Panc1 (cell line): Measurements from ENCODE around the gene PLCH1. TPM values are rescaled to one million over a fixed set of nuclear protein-coding genes. Genes with fewer than 3 reads are reported as not detected.

Experiments
- ATAC-seq: fragments of 200-7000 bp; cut with Tn5 transposase; 2 replicates; pipeline ENCODE4 v1.9.1; 2020; ENCODE audit warnings: mild to moderate bottlenecking, moderate library complexity
- BruUV-seq: library from RNA; stranded (reverse); fragments of 400-500 nt; replicated peaks from 2 replicates; lab custom pipeline; 2021; lab: Mats Ljungman, UMichigan
- CTCF ChIA-PET: fragments of 300-600 bp; sonication (Branson Sonifier 250); formaldehyde crosslinking; loops from one replicate; lab custom pipeline; 2022; ENCODE audit warnings: antibody characterized with exemption; lab: Charles Lee
- POLR2A ChIA-PET: fragments of 300-600 bp; sonication (Branson Sonifier 250); formaldehyde crosslinking; loops from one replicate; lab custom pipeline; 2022; ENCODE audit warnings: antibody characterized with exemption; lab: Charles Lee
- DNase-seq: peaks from one replicate; pipeline ENCODE4 v3.0.0-alpha.2; 2010; ENCODE audit warnings: low read depth, low spot score
- H3K27ac ChIP-seq: 2 replicates; pipeline ENCODE4 v1.5.1; 2011; ENCODE audit warnings: mild to moderate bottlenecking, low read length, inconsistent platforms
- H3K27me3 ChIP-seq: fragments of 200-500 bp; sonication (Bioruptor generic); 2 replicates; pipeline ENCODE4 v1.6.0; 2014; ENCODE audit warnings: low read length, inconsistent platforms; ENCODE audit not compliant: control insufficient read depth, insufficient read depth
- H3K36me3 ChIP-seq: fragments of 200-500 bp; sonication (Bioruptor generic); 2 replicates; pipeline ENCODE4 v1.5.1; 2014; ENCODE audit warnings: inconsistent platforms, mild to moderate bottlenecking, low read length, moderate library complexity; ENCODE audit not compliant: control insufficient read depth, insufficient read depth
- H3K4me1 ChIP-seq: 2 replicates; pipeline ENCODE4 v1.5.1; 2011; ENCODE audit warnings: inconsistent platforms, mild to moderate bottlenecking, low read length, moderate library complexity; ENCODE audit not compliant: control insufficient read depth, insufficient read depth
- H3K4me3 ChIP-seq, 2 experiments: 2 replicates each; pipeline ENCODE4 v1.5.1; 2011 to 2012; ENCODE audit warnings: low read depth in 2 of 2, low read length in 2 of 2, mild to moderate bottlenecking in 2 of 2, inconsistent platforms in 1 of 2, moderate library complexity in 1 of 2
- H3K9me3 ChIP-seq: fragments of 200-500 bp; sonication (Bioruptor generic); 2 replicates; pipeline ENCODE4 v1.5.1; 2014; ENCODE audit warnings: low read depth, mild to moderate bottlenecking, inconsistent platforms, low read length, moderate library complexity; ENCODE audit not compliant: control insufficient read depth, insufficient read depth
- CTCF ChIP-seq: fragments of 450-650 bp; IDR thresholded peaks from 2 replicates; pipeline ENCODE4 v1.5.1; 2017; ENCODE audit warnings: mild to moderate bottlenecking
- POLR2AphosphoS5 ChIP-seq: IDR thresholded peaks from 2 replicates; pipeline ENCODE4 v1.6.1; 2012; ENCODE audit warnings: mild to moderate bottlenecking, low read depth, low read length, moderate library complexity
- REST ChIP-seq, 2 experiments: IDR thresholded peaks; 2 replicates each; pipeline ENCODE4 v1.6.1; 2011 to 2012; ENCODE audit warnings: low read depth in 2 of 2, control low read depth in 1 of 2, low read length in 1 of 2, mild to moderate bottlenecking in 1 of 2, moderate library complexity in 1 of 2; ENCODE audit not compliant: insufficient read depth in 1 of 2
- SIN3A ChIP-seq: IDR thresholded peaks from 2 replicates; pipeline ENCODE4 v1.6.1; 2012; ENCODE audit warnings: low read depth, mild to moderate bottlenecking, low read length, moderate library complexity, borderline replicate concordance; ENCODE audit not compliant: insufficient read depth
- TCF7L2 ChIP-seq: IDR thresholded peaks from 2 replicates; pipeline ENCODE4 v1.6.1; 2011; ENCODE audit warnings: mild to moderate bottlenecking, low read depth, low read length, inconsistent platforms
- in situ Hi-C: cut with HindIII; loops from 2 replicates; pipeline ENCODE4 v1.10.0; 2016; ENCODE audit warnings: low sequenced_read_pairs, low pct_unique_long_range_greater_than_20kb
- intact Hi-C: fragments of 100-400 bp; cut with micrococcal nuclease; formaldehyde crosslinking; loops from one replicate; pipeline ENCODE4 v1.10.0; 2022; ENCODE audit not compliant: unreplicated experiment
- total RNA-seq: library from RNA; stranded (reverse); gene quantifications from one replicate; pipeline ENCODE4 v1.2.1, GENCODE V29; 2021; ENCODE audit not compliant: unreplicated experiment

Gene PLCH1
- total RNA-seq, 1 experiment from 2014 or later = 0.03 TPM

- intact Hi-C loops = no loop called here
- no peak for ATAC-seq
Observed at GRCh38 chr3:155497930-155498647, 246.8 kb downstream of the PLCH1 start.

GRCh38 chr3:155496206-155496605 is 248.7 kb downstream of the PLCH1 start:
- DNase-seq (no peak), ATAC-seq (no peak)
- H3K36me3 ChIP-seq = no peaks in the 10 kb centered on the region
- H3K9me3 ChIP-seq = no peaks in the 10 kb centered on the region
- no TSS peak for BruUV-seq
- ChIA-PET CTCF (no interaction called here), POLR2A (no interaction called here)
- in situ Hi-C loops (no loop called here), intact Hi-C loops (no loop called here)
- no peak overlapping the region for H3K4me3 ChIP-seq
- H3K27ac ChIP-seq = no peak overlapping the region
- H3K4me1 ChIP-seq = no peaks in the 10 kb centered on the region
- TF ChIP-seq SIN3A (no peak), REST (IDR thresholded peaks at IDR 0.05; ENCODE audit: insufficient read depth in 1 of 2, low read depth in 2 of 2, low read length in 1 of 2) (no peak), POLR2AphosphoS5 (no peak), CTCF (no peak), TCF7L2 (no peak)
- no peaks in the 10 kb centered on the region; the same call in 1 of the 2 replicates for H3K27me3 ChIP-seq

More at GRCh38 chr3:155497930-155498647, 246.8 kb downstream of the PLCH1 start:
- Histone ChIP-seq H3K4me1 (no peaks in the 10 kb centered on the region), H3K9me3 (no peaks in the 10 kb centered on the region), H3K27me3 (no peaks in the 10 kb centered on the region; the same call in 1 of the 2 replicates), H3K27ac (no peak overlapping the region), H3K36me3 (no peaks in the 10 kb centered on the region), H3K4me3 (no peak overlapping the region)
- POLR2A ChIA-PET = no interaction called here
- no peak for TF ChIP-seq SIN3A
- no peak for TF ChIP-seq CTCF
- no peak for TF ChIP-seq REST (IDR thresholded peaks at IDR 0.05; ENCODE audit: insufficient read depth in 1 of 2, low read depth in 2 of 2, low read length in 1 of 2)
- TF ChIP-seq POLR2AphosphoS5 = no peak
- no peak for TF ChIP-seq TCF7L2
- CTCF ChIA-PET = no interaction called here
- DNase-seq = peak; percentile 1
- no TSS peak for BruUV-seq
- in situ Hi-C loops = no loop called here
